H9 (cell line): ENCODE results near the gene ETV3L. TPM values are rescaled to one million over a fixed set of nuclear protein-coding genes. Genes with fewer than 3 reads are reported as not detected.

Experiments
- DNase-seq: peaks from one replicate; pipeline ENCODE4 v3.0.0-alpha.2; 2017
- H2AFZ ChIP-seq: one replicate; pipeline ENCODE4 v1.6.1; 2013; ENCODE audit warnings: mild to moderate bottlenecking, low read length, control low read depth, moderate library complexity
- H2AK5ac ChIP-seq: 2 replicates; pipeline ENCODE4 v1.6.1; 2013; ENCODE audit warnings: low read length, control low read depth, mixed read lengths; ENCODE audit not compliant: insufficient read length
- H2BK120ac ChIP-seq: one replicate; pipeline ENCODE4 v1.6.1; 2013; ENCODE audit warnings: low read depth, mild to moderate bottlenecking, low read length, control low read depth, inconsistent platforms; ENCODE audit not compliant: poor library complexity, severe bottlenecking
- H2BK12ac ChIP-seq: 2 replicates; pipeline ENCODE4 v1.6.1; 2013; ENCODE audit warnings: low read length, control low read depth, mixed read lengths, low read depth; ENCODE audit not compliant: insufficient read length
- H2BK15ac ChIP-seq: 2 replicates; pipeline ENCODE4 v1.6.1; 2013; ENCODE audit warnings: low read depth, low read length, control low read depth
- H2BK20ac ChIP-seq: one replicate; pipeline ENCODE4 v1.6.1; 2013; ENCODE audit warnings: low read depth, mild to moderate bottlenecking, low read length, control low read depth, inconsistent platforms; ENCODE audit not compliant: poor library complexity, severe bottlenecking
- H2BK5ac ChIP-seq: 2 replicates; pipeline ENCODE4 v1.6.1; 2013; ENCODE audit warnings: low read length, control low read depth, mixed read lengths; ENCODE audit not compliant: insufficient read length
- H3K14ac ChIP-seq: 2 replicates; pipeline ENCODE4 v1.6.1; 2013; ENCODE audit warnings: low read length, control low read depth; ENCODE audit not compliant: insufficient read depth
- H3K18ac ChIP-seq: 2 replicates; pipeline ENCODE4 v1.6.1; 2013; ENCODE audit warnings: low read depth, mild to moderate bottlenecking, mixed read lengths, low read length, control low read depth; ENCODE audit not compliant: insufficient read length
- H3K23ac ChIP-seq: 2 replicates; pipeline ENCODE4 v1.6.1; 2013; ENCODE audit warnings: low read length, control low read depth, mixed read lengths, low read depth; ENCODE audit not compliant: insufficient read length
- H3K23me2 ChIP-seq: 2 replicates; pipeline ENCODE4 v1.6.1; 2013; ENCODE audit warnings: low read depth, mild to moderate bottlenecking, mixed read lengths, low read length, control low read depth; ENCODE audit not compliant: insufficient read length, poor library complexity, severe bottlenecking
- H3K27ac ChIP-seq: 2 replicates; pipeline ENCODE4 v1.5.1; 2013; ENCODE audit warnings: low read length, control low read depth, mixed read lengths, low read depth; ENCODE audit not compliant: insufficient read length
- H3K27me3 ChIP-seq: 2 replicates; pipeline ENCODE4 v1.6.1; 2013; ENCODE audit warnings: low read length, control low read depth, inconsistent platforms; ENCODE audit not compliant: insufficient read depth
- H3K4ac ChIP-seq: 2 replicates; pipeline ENCODE4 v1.6.1; 2013; ENCODE audit warnings: low read depth, mild to moderate bottlenecking, control low read depth, inconsistent platforms, low read length, moderate library complexity
- H3K4me1 ChIP-seq: 2 replicates; pipeline ENCODE4 v1.6.1; 2013; ENCODE audit warnings: low read length, control low read depth, inconsistent platforms; ENCODE audit not compliant: insufficient read depth
- H3K4me2 ChIP-seq: 2 replicates; pipeline ENCODE4 v1.6.1; 2013; ENCODE audit warnings: low read length, control low read depth, mixed read lengths; ENCODE audit not compliant: insufficient read length, insufficient read depth
- H3K56ac ChIP-seq: 2 replicates; pipeline ENCODE4 v1.6.1; 2013; ENCODE audit warnings: low read depth, mild to moderate bottlenecking, mixed read lengths, low read length, control low read depth; ENCODE audit not compliant: insufficient read length
- H3K79me1 ChIP-seq: 2 replicates; pipeline ENCODE4 v1.6.1; 2013; ENCODE audit warnings: low read depth, mild to moderate bottlenecking, moderate library complexity, low read length, control low read depth, inconsistent platforms; ENCODE audit not compliant: insufficient read depth, poor library complexity, severe bottlenecking
- H3K79me2 ChIP-seq: 2 replicates; pipeline ENCODE4 v1.6.1; 2013; ENCODE audit warnings: low read length, control low read depth, inconsistent platforms; ENCODE audit not compliant: insufficient read depth
- H3K9ac ChIP-seq: 2 replicates; pipeline ENCODE4 v1.6.1; 2013; ENCODE audit warnings: low read length, control low read depth, mixed read lengths; ENCODE audit not compliant: insufficient read length; ENCODE audit errors: extremely low read depth
- H3K9me3 ChIP-seq: one replicate; pipeline ENCODE4 v1.6.1; 2013; ENCODE audit warnings: low read depth, low read length, inconsistent platforms; ENCODE audit not compliant: control insufficient read depth
- H3T11ph ChIP-seq: one replicate; pipeline ENCODE4 v1.6.1; 2013; ENCODE audit warnings: mild to moderate bottlenecking, low read length, control low read depth, inconsistent platforms
- H4K20me1 ChIP-seq: one replicate; pipeline ENCODE4 v1.6.1; 2013; ENCODE audit not compliant: control insufficient read depth, insufficient read length, insufficient read depth
- H4K5ac ChIP-seq: 2 replicates; pipeline ENCODE4 v1.6.1; 2013; ENCODE audit warnings: low read depth, mild to moderate bottlenecking, mixed read lengths, low read length, control low read depth; ENCODE audit not compliant: insufficient read length
- H4K8ac ChIP-seq: replicated peaks from 2 replicates; pipeline ENCODE4 v1.6.1; 2013; ENCODE audit warnings: low read length, control low read depth, mixed read lengths, low read depth; ENCODE audit not compliant: insufficient read length
- H4K91ac ChIP-seq: 2 replicates; pipeline ENCODE4 v1.6.1; 2013; ENCODE audit warnings: low read depth, mild to moderate bottlenecking, moderate library complexity, mixed read lengths, low read length, control low read depth; ENCODE audit not compliant: insufficient read length
- H3K27ac Mint-ChIP-seq, 3 experiments: 2 replicates in 2 of 3; 3 replicates in 1 of 3; pipeline ENCODE4 v1.8.0; 2020 to 2021; ENCODE audit warnings: mixed read lengths in 3 of 3, mild to moderate bottlenecking in 1 of 3, moderate library complexity in 1 of 3
- H3K27me3 Mint-ChIP-seq: 2 replicates; pipeline ENCODE4 v1.8.0; 2021; ENCODE audit warnings: low read depth, mild to moderate bottlenecking, moderate library complexity, mixed read lengths
- H3K36me3 Mint-ChIP-seq, 3 experiments: 2 replicates in 2 of 3; 3 replicates in 1 of 3; pipeline ENCODE4 v1.8.0; 2020 to 2021; ENCODE audit warnings: low read depth in 3 of 3, mixed read lengths in 3 of 3; ENCODE audit not compliant: insufficient read depth in 1 of 3
- H3K4me1 Mint-ChIP-seq, 2 experiments: 2 replicates each; pipeline ENCODE4 v1.8.0; 2020; ENCODE audit warnings: mixed read lengths in 2 of 2
- H3K4me3 Mint-ChIP-seq, 2 experiments: 2 replicates in 1 of 2; 3 replicates in 1 of 2; pipeline ENCODE4 v1.8.0; 2020 to 2021; ENCODE audit warnings: mild to moderate bottlenecking in 2 of 2, mixed read lengths in 2 of 2, moderate library complexity in 1 of 2
- H3K9me3 Mint-ChIP-seq, 2 experiments: 2 replicates in 1 of 2; 3 replicates in 1 of 2; pipeline ENCODE4 v1.8.0; 2020; ENCODE audit warnings: mild to moderate bottlenecking in 2 of 2, mixed read lengths in 2 of 2, moderate library complexity in 1 of 2
- WGBS: extraction: QIAGEN DNeasy Blood & Tissue Kit; methylation state at CpG from one replicate; pipeline ENCODE4 v1.1.7; 2013; ENCODE audit warnings: missing lambda C conversion rate, low lambda C conversion rate, mixed read lengths; ENCODE audit not compliant: insufficient read length; ENCODE audit errors: extremely low coverage; 5-methylcytosine and 5-hydroxymethylcytosine counted together
- total RNA-seq: library from RNA; stranded (reverse); gene quantifications from 2 replicates; pipeline ENCODE4 v1.2.1, GENCODE V29; 2021
- TF ChIP-seq, protein P1 (sequence below): fragments of 200-600 bp; sonication (generic); conservative IDR thresholded peaks from 3 replicates; pipeline ENCODE4 v1.8.0; 2021; ENCODE audit warnings: antibody characterized with exemption, mild to moderate bottlenecking

The ETV3L gene
- total RNA-seq, 1 experiment from 2014 or later: 0.96 TPM

DNA sequence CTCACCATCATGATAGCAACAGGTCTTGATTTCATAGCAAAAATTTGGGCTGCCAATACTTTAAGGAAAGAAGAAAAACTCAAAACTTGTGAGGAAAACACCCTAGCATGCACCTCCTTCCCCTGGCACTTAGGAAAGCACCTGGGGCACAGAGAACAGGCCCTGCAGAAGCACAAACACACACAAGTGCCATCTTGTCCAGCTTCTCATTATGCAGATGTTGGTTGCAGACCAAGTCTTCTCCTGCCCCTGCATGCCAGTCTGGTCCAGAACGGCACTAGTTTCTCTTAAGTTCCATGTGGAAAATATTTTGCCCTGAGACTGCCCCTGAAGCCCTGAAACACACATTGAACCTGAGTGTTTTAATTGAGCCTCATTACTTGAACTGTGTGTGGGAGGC lies 44.9 kb upstream of the ETV3L start:
- H3K56ac ChIP-seq: no peak overlapping the region
- no peak overlapping the region for H4K91ac ChIP-seq
- no peaks in the 10 kb centered on the region for H3K79me1 ChIP-seq
- no peak overlapping the region for H2BK15ac ChIP-seq
- Mint-ChIP-seq H3K36me3 (no peaks in the 10 kb centered on the region), H3K4me1 (peaks cover 31 to 39% of the 10 kb centered on the region in 2 experiments), H3K9me3 (no peaks in the 10 kb centered on the region), H3K27ac (no peak overlapping the region), H3K4me3 (no peak overlapping the region), H3K27me3 (no peaks in the 10 kb centered on the region; the same call in 1 of the 2 replicates)
- H4K20me1 ChIP-seq: no peaks in the 10 kb centered on the region
- TF ChIP-seq, protein P1, sequence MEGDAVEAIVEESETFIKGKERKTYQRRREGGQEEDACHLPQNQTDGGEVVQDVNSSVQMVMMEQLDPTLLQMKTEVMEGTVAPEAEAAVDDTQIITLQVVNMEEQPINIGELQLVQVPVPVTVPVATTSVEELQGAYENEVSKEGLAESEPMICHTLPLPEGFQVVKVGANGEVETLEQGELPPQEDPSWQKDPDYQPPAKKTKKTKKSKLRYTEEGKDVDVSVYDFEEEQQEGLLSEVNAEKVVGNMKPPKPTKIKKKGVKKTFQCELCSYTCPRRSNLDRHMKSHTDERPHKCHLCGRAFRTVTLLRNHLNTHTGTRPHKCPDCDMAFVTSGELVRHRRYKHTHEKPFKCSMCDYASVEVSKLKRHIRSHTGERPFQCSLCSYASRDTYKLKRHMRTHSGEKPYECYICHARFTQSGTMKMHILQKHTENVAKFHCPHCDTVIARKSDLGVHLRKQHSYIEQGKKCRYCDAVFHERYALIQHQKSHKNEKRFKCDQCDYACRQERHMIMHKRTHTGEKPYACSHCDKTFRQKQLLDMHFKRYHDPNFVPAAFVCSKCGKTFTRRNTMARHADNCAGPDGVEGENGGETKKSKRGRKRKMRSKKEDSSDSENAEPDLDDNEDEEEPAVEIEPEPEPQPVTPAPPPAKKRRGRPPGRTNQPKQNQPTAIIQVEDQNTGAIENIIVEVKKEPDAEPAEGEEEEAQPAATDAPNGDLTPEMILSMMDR: no peak
- H3K79me2 ChIP-seq: no peaks in the 10 kb centered on the region
- no peaks in the 10 kb centered on the region; the same call in 1 of the 2 replicates for H3K4me1 ChIP-seq
- H2AFZ ChIP-seq: no peak overlapping the region
- H3K18ac ChIP-seq: no peak overlapping the region
- peaks cover 3% of the 10 kb centered on the region; the same call in 1 of the 2 replicates for H3K27me3 ChIP-seq
- no peak for DNase-seq
- H3T11ph ChIP-seq: no peak overlapping the region
- H2BK5ac ChIP-seq: no peak overlapping the region
- H2BK20ac ChIP-seq: no peak overlapping the region
- no peak overlapping the region for H2AK5ac ChIP-seq
- no CpG with 5 or more reads among the region's 1 CpG for WGBS
- no peaks in the 10 kb centered on the region for H3K23me2 ChIP-seq
- H3K23ac ChIP-seq: no peak overlapping the region
- H4K5ac ChIP-seq: no peak overlapping the region
- H3K9ac ChIP-seq: no peak overlapping the region
- H4K8ac ChIP-seq: no peak overlapping the region
- H3K4me2 ChIP-seq: no peak overlapping the region
- H3K9me3 ChIP-seq: no peaks in the 10 kb centered on the region
- H3K4ac ChIP-seq: no peak overlapping the region
- no peak overlapping the region for H2BK120ac ChIP-seq
- no peak overlapping the region for H3K27ac ChIP-seq
- H3K14ac ChIP-seq: no peak overlapping the region
- no peak overlapping the region for H2BK12ac ChIP-seq
